Esophagus squamous epithelium (tissue), 5 donors: Measurements from ENCODE around the gene ARHGAP27. TPM values are rescaled to one million over a fixed set of nuclear protein-coding genes. Genes with fewer than 3 reads are reported as not detected.

Experiments used
- DNase-seq: peaks from one replicate; lab custom pipeline; 2025; lab: John Stamatoyannopoulos, UW
- H3K27ac ChIP-seq, 4 donors: fragments of 200-600 bp; sonication (generic); one replicate each; pipeline ENCODE4 v1.5.1; 2016 to 2019; ENCODE audit warnings: mild to moderate bottlenecking in 1 of 4
- H3K27me3 ChIP-seq, 4 donors: fragments of 200-600 bp; sonication (generic); 1 replicate in 3 of 4; 2 replicates in 1 of 4; pipeline versions ENCODE4 v1.5.1 to v1.6.0; 2017 to 2021; ENCODE audit warnings: antibody characterized with exemption in 1 of 4
- H3K36me3 ChIP-seq, 3 donors: fragments of 200-600 bp; sonication (generic); one replicate each; pipeline ENCODE4 v1.5.1; 2016 to 2019
- H3K4me1 ChIP-seq, 3 donors: fragments of 200-600 bp; sonication (generic); one replicate each; pipeline ENCODE4 v1.5.1; 2017 to 2019
- H3K4me3 ChIP-seq, 4 donors: fragments of 200-600 bp; sonication (generic); 1 replicate in 3 of 4; 2 replicates in 1 of 4; pipeline ENCODE4 v1.5.1; 2016 to 2019; ENCODE audit warnings: mild to moderate bottlenecking in 2 of 4, moderate library complexity in 1 of 4
- H3K9me3 ChIP-seq, 3 donors: fragments of 200-600 bp; sonication (generic); one replicate each; pipeline ENCODE4 v1.5.1; 2016 to 2019
- CTCF ChIP-seq, 6 experiments: fragments of 450-650 bp in 4 of 6; fragments of 200-600 bp in 2 of 6; sonication (generic) in 2 of 6; IDR thresholded peaks; one replicate each; pipeline ENCODE4 v1.5.1; 2016 to 2019; ENCODE audit warnings: antibody characterized with exemption in 6 of 6, mild to moderate bottlenecking in 4 of 6, moderate library complexity in 4 of 6
- POLR2A ChIP-seq, 4 donors: fragments of 450-650 bp; IDR thresholded peaks; one replicate each; pipeline ENCODE4 v1.6.1; 2017; ENCODE audit warnings: antibody characterized with exemption in 4 of 4, mild to moderate bottlenecking in 4 of 4, moderate library complexity in 3 of 4
- WGBS, 2 donors: methylation state at CpG; one replicate each; pipeline ENCODE4 v1.1.5; 2018; 5-methylcytosine and 5-hydroxymethylcytosine counted together
- intact Hi-C: fragments of 100-400 bp; cut with DNase I; formaldehyde crosslinking; loops from one replicate; pipeline ENCODE4 v1.15.0; 2022
- total RNA-seq, 4 donors: library from RNA; depleted of rRNA; stranded (reverse); fragments of >200 nt; gene quantifications; one replicate each; pipeline ENCODE4 v1.1.0, GENCODE V29; 2016
- donor health status: DM: yes; HTN: yes; CAD: no.

The ARHGAP27 gene
- total RNA-seq, 4 donors from 2014 or later, result 37.7 to 146 (median 103) TPM

GRCh38 chr17:45382226-45382625 lies 50.4 kb downstream of the ARHGAP27 start:
- Histone ChIP-seq H3K27ac (peak overlapping the region in 1 of 4 donors; percentile 30), H3K4me3 (no peak overlapping the region), H3K9me3 (no peaks in the 10 kb centered on the region), H3K36me3 (no peaks in the 10 kb centered on the region), H3K27me3 (no peaks in the 10 kb centered on the region), H3K4me1 (peaks cover 0 to 35% (median 5%) of the 10 kb centered on the region in 3 donors)
- 18 to 25% methylated on average over 3 of the region's 3 CpGs for WGBS, 2 donors
- intact Hi-C loops, result no loop called here
- DNase-seq, result no peak
- no peak for TF ChIP-seq CTCF (IDR thresholded peaks at IDR 0.05)

GRCh38 chr17:45380991-45381390 lies 51.7 kb downstream of the ARHGAP27 start:
- WGBS, 2 donors, result 35 to 45% methylated on average over 7 to 8 of the region's 8 CpGs
- Histone ChIP-seq H3K4me1 (peaks cover 0 to 42% (median 5%) of the 10 kb centered on the region in 3 donors), H3K9me3 (no peaks in the 10 kb centered on the region), H3K27me3 (no peaks in the 10 kb centered on the region), H3K27ac (peak overlapping the region in 3 of 4 donors; percentile 30 to 55 (median 42)), H3K36me3 (no peaks in the 10 kb centered on the region), H3K4me3 (no peak overlapping the region)
- TF ChIP-seq CTCF (IDR thresholded peaks at IDR 0.05) (no peak), POLR2A (IDR thresholded peaks at IDR 0.05) (no peak)
- intact Hi-C loops, result no loop called here
- DNase-seq, result no peak

- H3K36me3 ChIP-seq, result no peaks in the 10 kb centered on the region
- H3K27ac ChIP-seq, result peak overlapping the region in 1 of 4 donors; percentile 30
- TF ChIP-seq CTCF (IDR thresholded peaks at IDR 0.05) (no peak), POLR2A (IDR thresholded peaks at IDR 0.05) (no peak)
- WGBS, 2 donors, result 77 to 79% methylated on average over 12 of the region's 13 CpGs
- intact Hi-C loops, result no loop called here
- H3K4me3 ChIP-seq, result no peak overlapping the region
- DNase-seq, result no peak
- no peaks in the 10 kb centered on the region for H3K27me3 ChIP-seq
- H3K4me1 ChIP-seq, result peaks cover 0 to 43% (median 5%) of the 10 kb centered on the region in 3 donors
- no peaks in the 10 kb centered on the region for H3K9me3 ChIP-seq
Measured at GRCh38 chr17:45380046-45380765, 52.5 kb downstream of the ARHGAP27 start.

GRCh38 chr17:45377401-45377800 lies 55.3 kb downstream of the ARHGAP27 start:
- Histone ChIP-seq H3K27ac (no peak overlapping the region), H3K36me3 (no peaks in the 10 kb centered on the region), H3K27me3 (no peaks in the 10 kb centered on the region), H3K4me1 (peaks cover 1 to 58% (median 19%) of the 10 kb centered on the region in 3 donors), H3K9me3 (no peaks in the 10 kb centered on the region), H3K4me3 (no peak overlapping the region)
- DNase-seq, result no peak
- intact Hi-C loops, result no loop called here
- no peak for TF ChIP-seq POLR2A (IDR thresholded peaks at IDR 0.05)
- 79 to 82% methylated on average over 7 to 8 of the region's 8 CpGs for WGBS, 2 donors

GRCh38 chr17:45376171-45377005 lies 56.3 kb downstream of the ARHGAP27 start:
- TF ChIP-seq CTCF (IDR thresholded peaks at IDR 0.05) (no peak), POLR2A (IDR thresholded peaks at IDR 0.05) (no peak)
- DNase-seq, result no peak
- no peaks in the 10 kb centered on the region for H3K27me3 ChIP-seq
- WGBS, 2 donors, result 57 to 74% methylated on average over 7 to 9 of the region's 9 CpGs
- no peak overlapping the region for H3K4me3 ChIP-seq
- no peaks in the 10 kb centered on the region for H3K9me3 ChIP-seq
- H3K36me3 ChIP-seq, result no peaks in the 10 kb centered on the region
- intact Hi-C loops, result no loop called here
- H3K27ac ChIP-seq, result no peak overlapping the region
- peaks cover 9 to 58% (median 22%) of the 10 kb centered on the region in 3 donors for H3K4me1 ChIP-seq
